ENCODE data around the gene ADCY6.

The ADCY6 gene

DNA sequence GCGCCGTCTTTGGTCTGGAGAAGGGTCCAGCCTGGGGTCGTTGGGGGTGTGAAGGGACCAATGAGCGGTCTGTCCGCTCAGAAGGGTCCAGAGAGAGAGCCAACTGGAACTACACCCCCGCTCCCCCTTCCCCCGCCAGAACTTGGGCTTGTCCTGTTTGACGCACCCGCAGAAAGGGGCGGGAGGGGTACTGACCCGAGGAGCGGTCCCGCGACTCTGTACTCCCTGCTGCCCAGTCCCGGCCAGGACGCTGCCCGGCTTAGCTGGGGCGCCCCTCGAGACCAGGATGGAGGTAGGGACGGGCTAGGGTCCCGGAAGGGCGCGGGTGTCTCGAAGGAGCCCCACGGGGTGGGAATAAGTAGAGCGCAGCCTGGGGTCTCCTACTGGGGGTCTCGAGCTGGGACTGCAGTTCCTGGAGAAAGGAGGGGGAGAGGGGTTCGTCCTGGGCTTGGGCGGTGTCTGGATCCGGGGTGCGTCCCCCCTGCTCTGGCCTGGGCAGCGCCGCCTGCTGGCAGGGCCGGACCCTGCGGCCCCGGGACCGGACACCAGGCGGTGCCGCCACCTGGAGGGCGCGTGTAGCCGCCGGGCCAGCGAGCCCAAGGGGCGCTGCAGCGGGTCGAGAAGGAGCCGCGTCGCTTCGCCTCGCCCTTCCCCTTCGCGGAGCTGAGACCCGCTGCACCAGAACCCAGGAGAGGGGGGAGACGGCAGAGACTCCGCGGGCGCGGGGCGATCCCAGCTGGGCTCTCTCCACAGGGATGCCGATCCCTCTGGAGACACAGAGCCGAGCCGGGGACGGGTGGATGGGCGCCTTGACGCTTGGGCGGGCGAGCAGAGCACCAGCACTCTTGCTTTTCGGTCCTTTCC, 25.6 kb upstream of the ADCY6 start:
- peaks cover 46% of the 10 kb centered on the region for H3K4me1 ChIP-seq (ENCODE audit: control insufficient read depth, insufficient read depth, low read depth, low read length)
- under 1% methylated on average over 55 of the region's 70 CpGs for WGBS
- H2BK12ac ChIP-seq (ENCODE audit: low read length in 2 of 2): peak overlapping the region; percentile 23 to 83
- H4K8ac ChIP-seq (ENCODE audit: low read length): peak overlapping the region; percentile 100
- no peaks in the 10 kb centered on the region for H3K36me3 ChIP-seq (ENCODE audit: control insufficient read depth in 1 of 2, insufficient read depth in 2 of 2, low read depth in 1 of 2, low read length in 2 of 2)
- peak overlapping the region; percentile 94 for H3K4me2 ChIP-seq (ENCODE audit: low read length, poor library complexity, severe bottlenecking)
- H3K9me3 ChIP-seq (ENCODE audit: control insufficient read depth, low read length): no peaks in the 10 kb centered on the region
- peak overlapping the region; percentile 75 to 90 for H3K4me3 ChIP-seq (ENCODE audit: insufficient read depth in 1 of 2, low read depth in 1 of 2, low read length in 2 of 2)
- peak overlapping the region; percentile 57 for H2BK5ac ChIP-seq (ENCODE audit: low read depth, low read length, poor library complexity, severe bottlenecking)
- H2BK120ac ChIP-seq (ENCODE audit: low read depth, low read length): peak overlapping the region; percentile 81
- peak; percentile 83 for DNase-seq
- H3K79me1 ChIP-seq (replicated peaks; ENCODE audit: low read length, poor library complexity, severe bottlenecking): peaks cover 31% of the 10 kb centered on the region
- H3K27ac ChIP-seq (ENCODE audit: low read length, poor library complexity, severe bottlenecking): peak overlapping the region; percentile 54
- H2BK15ac ChIP-seq (ENCODE audit: low read depth, poor library complexity, severe bottlenecking): peak overlapping the region; percentile 92
- H3K23ac ChIP-seq (ENCODE audit: low read length in 2 of 2): peak overlapping the region; percentile 54 to 81
- peak overlapping the region; percentile 96 for H4K91ac ChIP-seq (ENCODE audit: low read length)
- no peak overlapping the region for H2AK5ac ChIP-seq (ENCODE audit: low read length, severe bottlenecking)
- H3K27me3 ChIP-seq (ENCODE audit: control insufficient read depth in 1 of 2, insufficient read depth in 1 of 2, low read length in 2 of 2): no peaks in the 10 kb centered on the region
- peak overlapping the region in 1 of 2 experiments; percentile 99 for H3K14ac ChIP-seq (ENCODE audit: low read length in 2 of 2)
- peak overlapping the region; percentile 96 for H3K9ac ChIP-seq (ENCODE audit: low read length)
- peak overlapping the region; percentile 95 to 98 for H3K4ac ChIP-seq (ENCODE audit: low read depth in 1 of 2, low read length in 2 of 2)
- peak overlapping the region; percentile 98 to 99 for H3K18ac ChIP-seq (ENCODE audit: low read depth in 1 of 2, low read length in 2 of 2)
- peak overlapping the region; percentile 90 for H2AFZ ChIP-seq (ENCODE audit: low read depth, low read length)

DNA sequence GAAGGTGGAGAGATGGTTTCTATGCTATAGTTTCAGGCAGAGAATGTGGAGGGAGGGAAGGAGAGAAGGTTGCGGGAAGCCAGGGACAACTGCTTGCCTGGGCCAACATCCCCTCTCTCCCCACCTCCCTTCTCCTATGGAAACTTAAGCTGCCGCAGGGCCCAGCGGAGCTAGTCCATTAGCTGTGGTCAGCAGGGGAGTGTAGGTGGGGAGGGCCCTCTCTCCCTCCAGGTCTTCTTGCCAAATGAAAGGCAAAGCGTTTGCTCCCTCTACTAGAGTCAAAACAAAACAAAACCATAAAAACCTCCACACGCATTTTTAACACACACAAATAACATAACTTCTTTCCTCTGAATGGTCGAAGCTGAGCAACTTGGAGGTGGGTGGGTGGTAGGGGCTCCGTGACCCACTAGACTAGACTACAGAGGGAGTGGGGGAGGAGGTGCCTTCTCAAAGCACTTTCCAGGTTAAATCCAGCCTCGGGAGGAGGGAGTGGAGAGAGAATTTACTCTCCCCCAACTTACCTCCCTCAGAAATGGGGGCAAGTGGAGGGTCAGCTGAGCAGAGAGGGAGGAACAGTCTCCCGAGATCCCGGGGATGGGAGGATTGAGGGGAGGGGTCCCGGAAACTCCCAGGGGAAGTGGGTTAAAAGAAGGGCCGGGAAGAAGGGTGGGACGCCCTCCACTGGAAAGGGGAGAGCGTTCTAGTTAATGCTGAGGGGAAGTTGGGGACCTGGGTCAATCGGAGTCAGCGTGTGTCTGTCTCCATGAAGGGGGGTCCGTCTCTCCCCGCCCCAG, 24.8 kb upstream of the ADCY6 start:
- Histone ChIP-seq H3K9ac (ENCODE audit: low read length) (peak overlapping the region; percentile 96), H3K27me3 (ENCODE audit: control insufficient read depth in 1 of 2, insufficient read depth in 1 of 2, low read length in 2 of 2) (no peaks in the 10 kb centered on the region), H2BK12ac (ENCODE audit: low read length in 2 of 2) (peak overlapping the region; percentile 9 to 17), H3K36me3 (ENCODE audit: control insufficient read depth in 1 of 2, insufficient read depth in 2 of 2, low read depth in 1 of 2, low read length in 2 of 2) (no peaks in the 10 kb centered on the region), H3K4me2 (ENCODE audit: low read length, poor library complexity, severe bottlenecking) (peak overlapping the region; percentile 94), H3K14ac (ENCODE audit: low read length in 2 of 2) (peak overlapping the region in 1 of 2 experiments; percentile 95), H3K9me3 (ENCODE audit: control insufficient read depth, low read length) (no peaks in the 10 kb centered on the region), H2BK15ac (ENCODE audit: low read depth, poor library complexity, severe bottlenecking) (peak overlapping the region; percentile 90), H2BK120ac (ENCODE audit: low read depth, low read length) (peak overlapping the region; percentile 71), H3K4me1 (ENCODE audit: control insufficient read depth, insufficient read depth, low read depth, low read length) (peaks cover 39% of the 10 kb centered on the region), H2AK5ac (ENCODE audit: low read length, severe bottlenecking) (no peak overlapping the region), H3K4me3 (ENCODE audit: insufficient read depth in 1 of 2, low read depth in 1 of 2, low read length in 2 of 2) (peak overlapping the region; percentile 75 to 90), H3K23ac (ENCODE audit: low read length in 2 of 2) (peak overlapping the region in 1 of 2 experiments; percentile 43), H3K79me1 (replicated peaks; ENCODE audit: low read length, poor library complexity, severe bottlenecking) (peaks cover 25% of the 10 kb centered on the region), H3K18ac (ENCODE audit: low read depth in 1 of 2, low read length in 2 of 2) (peak overlapping the region; percentile 87 to 96), H3K4ac (ENCODE audit: low read depth in 1 of 2, low read length in 2 of 2) (peak overlapping the region; percentile 54 to 87), H4K8ac (ENCODE audit: low read length) (peak overlapping the region; percentile 100), H3K27ac (ENCODE audit: low read length, poor library complexity, severe bottlenecking) (no peak overlapping the region), H2BK5ac (ENCODE audit: low read depth, low read length, poor library complexity, severe bottlenecking) (no peak overlapping the region), H2AFZ (ENCODE audit: low read depth, low read length) (no peak overlapping the region), H4K91ac (ENCODE audit: low read length) (peak overlapping the region; percentile 96)
- peak; percentile 64 for DNase-seq
- WGBS: 11% methylated on average over 12 of the region's 18 CpGs

DNA sequence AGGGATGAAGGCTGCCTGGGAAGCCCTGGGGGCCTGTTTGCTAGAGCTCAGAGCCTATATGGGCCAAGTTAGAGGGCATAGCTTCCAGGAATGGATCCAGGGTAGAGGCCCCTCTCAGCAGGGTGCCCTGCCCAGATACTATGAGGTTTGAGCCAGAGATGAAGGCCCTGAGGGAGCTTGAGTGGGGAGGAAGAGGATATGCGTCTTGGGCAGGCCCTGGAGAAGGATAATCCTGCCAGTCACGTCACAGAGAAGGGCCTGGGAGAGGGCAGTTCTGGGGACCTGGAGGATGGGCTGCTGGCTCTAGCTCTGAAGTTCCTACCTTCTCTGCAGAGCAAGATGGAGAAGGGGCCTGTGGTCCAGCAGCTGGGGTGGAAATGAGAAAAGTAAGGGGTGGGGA, 23.5 kb upstream of the ADCY6 start:
- Histone ChIP-seq H3K4ac (ENCODE audit: low read depth in 1 of 2, low read length in 2 of 2) (peak overlapping the region; percentile 52 to 66), H2BK120ac (ENCODE audit: low read depth, low read length) (peak overlapping the region; percentile 67), H3K27ac (ENCODE audit: low read length, poor library complexity, severe bottlenecking) (no peak overlapping the region), H3K36me3 (ENCODE audit: control insufficient read depth in 1 of 2, insufficient read depth in 2 of 2, low read depth in 1 of 2, low read length in 2 of 2) (no peaks in the 10 kb centered on the region), H2AK5ac (ENCODE audit: low read length, severe bottlenecking) (no peak overlapping the region), H2BK12ac (ENCODE audit: low read length in 2 of 2) (peak overlapping the region; percentile 79 to 88), H3K79me1 (replicated peaks; ENCODE audit: low read length, poor library complexity, severe bottlenecking) (peaks cover 17% of the 10 kb centered on the region), H3K14ac (ENCODE audit: low read length in 2 of 2) (no peak overlapping the region), H3K4me1 (ENCODE audit: control insufficient read depth, insufficient read depth, low read depth, low read length) (peaks cover 33% of the 10 kb centered on the region), H2AFZ (ENCODE audit: low read depth, low read length) (no peak overlapping the region), H3K4me3 (ENCODE audit: insufficient read depth in 1 of 2, low read depth in 1 of 2, low read length in 2 of 2) (peak overlapping the region in 1 of 2 experiments; percentile 5), H4K8ac (ENCODE audit: low read length) (peak overlapping the region; percentile 84), H3K9me3 (ENCODE audit: control insufficient read depth, low read length) (no peaks in the 10 kb centered on the region), H3K9ac (ENCODE audit: low read length) (peak overlapping the region; percentile 57), H3K18ac (ENCODE audit: low read depth in 1 of 2, low read length in 2 of 2) (peak overlapping the region; percentile 76 to 84), H2BK15ac (ENCODE audit: low read depth, poor library complexity, severe bottlenecking) (no peak overlapping the region), H3K27me3 (ENCODE audit: control insufficient read depth in 1 of 2, insufficient read depth in 1 of 2, low read length in 2 of 2) (no peaks in the 10 kb centered on the region), H2BK5ac (ENCODE audit: low read depth, low read length, poor library complexity, severe bottlenecking) (no peak overlapping the region), H4K91ac (ENCODE audit: low read length) (peak overlapping the region; percentile 78), H3K23ac (ENCODE audit: low read length in 2 of 2) (no peak overlapping the region), H3K4me2 (ENCODE audit: low read length, poor library complexity, severe bottlenecking) (no peak overlapping the region)
- WGBS: 48% methylated on average over 2 of the region's 2 CpGs
- DNase-seq: peak; percentile 34

Measured in mesenchymal stem cell (in vitro differentiated cells and primary cell).